WTC11 (cell line): ENCODE measurements around the gene TSPAN31. TPM values are rescaled to one million over a fixed set of nuclear protein-coding genes. Genes with fewer than 3 reads are reported as not detected.

ENCODE experiments used
- ATAC-seq: fragments of 200-7000 bp; cut with Tn5 transposase; 2 replicates; pipeline ENCODE4 v1.10.0; 2021; ENCODE audit warnings: mild to moderate bottlenecking, moderate library complexity
- CTCF ChIA-PET: fragments of 300-600 bp; sonication (Branson Sonifier 250); formaldehyde crosslinking; loops from one replicate; lab custom pipeline; 2021; ENCODE audit warnings: antibody characterized with exemption; lab: Charles Lee
- POLR2A ChIA-PET: fragments of 350-600 bp; sonication (Branson Sonifier 250); formaldehyde crosslinking; loops from one replicate; lab custom pipeline; 2021; ENCODE audit warnings: antibody characterized with exemption; lab: Charles Lee
- DNase-seq: peaks from one replicate; pipeline ENCODE4 v3.0.0; 2021; ENCODE audit warnings: low spot score
- H3K27ac Mint-ChIP-seq: 2 replicates; pipeline ENCODE4 v1.8.0; 2021; ENCODE audit warnings: mixed read lengths
- H3K27me3 Mint-ChIP-seq: 2 replicates; pipeline ENCODE4 v1.8.0; 2021; ENCODE audit warnings: low read depth, mild to moderate bottlenecking, moderate library complexity, mixed read lengths
- H3K36me3 Mint-ChIP-seq: 2 replicates; pipeline ENCODE4 v1.8.0; 2021; ENCODE audit warnings: mixed read lengths
- H3K4me1 Mint-ChIP-seq: 2 replicates; pipeline ENCODE4 v1.8.0; 2022; ENCODE audit warnings: mixed read lengths
- H3K4me3 Mint-ChIP-seq: 2 replicates; pipeline ENCODE4 v1.8.0; 2021; ENCODE audit warnings: mild to moderate bottlenecking, moderate library complexity, mixed read lengths
- H3K9me3 Mint-ChIP-seq: 2 replicates; pipeline ENCODE4 v1.8.0; 2021; ENCODE audit warnings: mixed read lengths
- ELF4 ChIP-seq: sonication (generic); formaldehyde crosslinking; IDR thresholded peaks from 2 replicates; pipeline ENCODE4 v1.8.1; 2022; ENCODE audit warnings: low read depth, mild to moderate bottlenecking, moderate library complexity, missing genetic modification reagents
- ETV6 ChIP-seq: sonication (generic); formaldehyde crosslinking; IDR thresholded peaks from 2 replicates; pipeline ENCODE4 v1.8.1; 2022; ENCODE audit warnings: mild to moderate bottlenecking, missing genetic modification reagents
- GABPB1 ChIP-seq: sonication (generic); formaldehyde crosslinking; IDR thresholded peaks from 2 replicates; pipeline ENCODE4 v1.8.1; 2023; ENCODE audit warnings: mild to moderate bottlenecking, missing genetic modification reagents
- IRF2 ChIP-seq: sonication (generic); formaldehyde crosslinking; IDR thresholded peaks from 2 replicates; pipeline ENCODE4 v1.8.0; 2022; ENCODE audit warnings: low read depth, missing genetic modification reagents, borderline replicate concordance
- MYBL2 ChIP-seq: sonication (generic); formaldehyde crosslinking; IDR thresholded peaks from 2 replicates; pipeline ENCODE4 v1.8.1; 2023; ENCODE audit warnings: mild to moderate bottlenecking, moderate library complexity, missing genetic modification reagents
- NR2C2 ChIP-seq: sonication (generic); formaldehyde crosslinking; IDR thresholded peaks from 2 replicates; pipeline ENCODE4 v1.8.0; 2022; ENCODE audit warnings: mild to moderate bottlenecking, missing genetic modification reagents
- NR3C1 ChIP-seq: sonication (generic); formaldehyde crosslinking; conservative IDR thresholded peaks from 2 replicates; pipeline ENCODE4 v1.8.1; 2023; ENCODE audit warnings: low read depth, mild to moderate bottlenecking, missing genetic modification reagents
- ZBTB21 ChIP-seq: sonication (generic); formaldehyde crosslinking; IDR thresholded peaks from 2 replicates; pipeline ENCODE4 v1.8.1; 2023; ENCODE audit warnings: mild to moderate bottlenecking, missing genetic modification reagents, borderline replicate concordance
- ZNF121 ChIP-seq: sonication (generic); formaldehyde crosslinking; IDR thresholded peaks from 2 replicates; pipeline ENCODE4 v1.8.0; 2023; ENCODE audit warnings: missing genetic modification reagents
- ZNF317 ChIP-seq: sonication (generic); formaldehyde crosslinking; IDR thresholded peaks from 2 replicates; pipeline ENCODE4 v1.8.1; 2023; ENCODE audit warnings: low read depth, mild to moderate bottlenecking, moderate library complexity, missing genetic modification reagents, borderline replicate concordance
- ZNF396 ChIP-seq: fragments of 250-450 bp; sonication (Bioruptor Pico); IDR thresholded peaks from 2 replicates; pipeline ENCODE4 v1.8.0; 2021; ENCODE audit warnings: mild to moderate bottlenecking, moderate library complexity, borderline replicate concordance
- total RNA-seq: library from RNA; stranded (reverse); gene quantifications from 3 replicates; pipeline ENCODE4 v1.2.3, GENCODE V29; 2021
- TF ChIP-seq, protein P1 (sequence below): sonication (generic); formaldehyde crosslinking; IDR thresholded peaks from 2 replicates; pipeline ENCODE4 v1.8.1; 2022; ENCODE audit warnings: mild to moderate bottlenecking, missing genetic modification reagents, moderate library complexity, borderline replicate concordance
- TF ChIP-seq, protein P2 (sequence below): fragments of 250-450 bp; sonication (Bioruptor Pico); IDR thresholded peaks from 2 replicates; pipeline ENCODE4 v2.1.2; 2022; ENCODE audit warnings: mild to moderate bottlenecking, moderate library complexity
- TF ChIP-seq, protein P3 (sequence below): fragments of 250-450 bp; sonication (Bioruptor Pico); IDR thresholded peaks from 2 replicates; pipeline ENCODE4 v1.9.0; 2021; ENCODE audit warnings: mild to moderate bottlenecking, borderline replicate concordance
- TF ChIP-seq, protein P4 (sequence below): sonication (generic); formaldehyde crosslinking; IDR thresholded peaks from 2 replicates; pipeline ENCODE4 v1.8.1; 2023; ENCODE audit warnings: mild to moderate bottlenecking, missing genetic modification reagents, moderate library complexity
- TF ChIP-seq, protein P5 (sequence below): sonication (generic); formaldehyde crosslinking; IDR thresholded peaks from 2 replicates; pipeline ENCODE4 v1.8.0; 2022; ENCODE audit warnings: missing genetic modification reagents

TSPAN31 gene
- total RNA-seq, 1 experiment from 2014 or later, result 9.9 TPM

DNA sequence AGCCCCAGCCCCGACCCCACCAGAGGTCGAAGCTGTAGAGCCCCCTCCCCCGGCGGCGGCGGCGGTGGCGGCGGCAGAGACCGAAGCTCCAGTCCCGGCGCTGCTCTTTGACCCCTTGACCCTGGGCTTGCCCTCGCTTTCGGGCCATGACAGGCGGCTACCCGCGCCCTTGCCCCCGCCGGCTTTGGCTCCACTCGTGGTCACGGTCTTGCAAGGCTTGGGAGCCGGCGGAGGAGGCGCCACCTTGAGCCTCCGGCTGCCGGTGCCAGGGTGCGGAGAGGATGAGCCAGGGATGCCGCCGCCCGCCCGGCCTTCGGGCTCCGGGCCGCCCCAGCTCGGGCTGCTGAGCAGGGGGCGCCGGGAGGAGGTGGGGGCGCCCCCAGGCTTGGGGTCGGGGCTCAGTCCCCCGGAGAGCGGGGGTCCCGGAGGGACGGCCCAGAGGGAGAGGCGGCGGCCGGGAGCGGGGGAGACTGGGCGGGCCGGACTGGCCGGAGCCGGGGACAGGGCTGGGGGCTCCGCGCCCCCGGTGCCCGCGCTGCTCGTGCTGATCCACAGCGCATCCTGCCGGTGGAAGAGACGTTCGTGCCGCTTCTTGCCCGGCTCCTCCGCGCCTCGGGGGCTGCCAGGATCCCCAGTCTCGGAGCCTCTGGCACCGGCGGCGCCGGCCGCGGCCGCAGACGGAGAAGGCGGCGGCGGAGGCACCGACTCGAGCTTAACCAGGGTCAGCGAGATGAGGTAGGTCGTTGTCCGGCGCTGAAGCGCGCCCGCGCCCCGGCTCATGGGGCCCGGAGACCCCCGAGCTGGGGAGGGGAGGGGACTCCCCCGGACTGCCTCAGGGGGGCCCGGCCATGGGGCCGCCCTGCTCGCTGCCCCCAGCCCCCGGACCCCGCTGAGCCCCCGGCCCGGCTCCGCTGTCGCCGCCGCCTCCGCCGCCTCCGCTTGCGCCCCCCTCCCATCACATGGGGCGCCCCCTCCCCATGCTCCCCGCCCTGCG is 7.1 kb upstream of the TSPAN31 start:
- Mint-ChIP-seq H3K4me3 (peak overlapping the region; percentile 75; the same call in 1 of the 2 replicates), H3K36me3 (no peaks in the 10 kb centered on the region), H3K9me3 (no peaks in the 10 kb centered on the region), H3K27ac (no peak overlapping the region), H3K4me1 (peaks cover 28% of the 10 kb centered on the region), H3K27me3 (peaks cover 95% of the 10 kb centered on the region)
- POLR2A ChIA-PET, result interaction anchor here (0.9 to 1.7 kb wide), 4 partner anchors 11 to 34 kb away, joined by 3 to 6 read pairs (median 4); partner anchors contain the start of genes CDK4, EEF1AKMT3 and METTL1
- DNase-seq (peak; percentile 54), ATAC-seq (peak; percentile 2; the same call in 1 of the 2 replicates)
- TF ChIP-seq, protein P1, sequence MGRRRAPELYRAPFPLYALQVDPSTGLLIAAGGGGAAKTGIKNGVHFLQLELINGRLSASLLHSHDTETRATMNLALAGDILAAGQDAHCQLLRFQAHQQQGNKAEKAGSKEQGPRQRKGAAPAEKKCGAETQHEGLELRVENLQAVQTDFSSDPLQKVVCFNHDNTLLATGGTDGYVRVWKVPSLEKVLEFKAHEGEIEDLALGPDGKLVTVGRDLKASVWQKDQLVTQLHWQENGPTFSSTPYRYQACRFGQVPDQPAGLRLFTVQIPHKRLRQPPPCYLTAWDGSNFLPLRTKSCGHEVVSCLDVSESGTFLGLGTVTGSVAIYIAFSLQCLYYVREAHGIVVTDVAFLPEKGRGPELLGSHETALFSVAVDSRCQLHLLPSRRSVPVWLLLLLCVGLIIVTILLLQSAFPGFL (CRISPR knock-in tag), result no peak
- TF ChIP-seq, protein P2, sequence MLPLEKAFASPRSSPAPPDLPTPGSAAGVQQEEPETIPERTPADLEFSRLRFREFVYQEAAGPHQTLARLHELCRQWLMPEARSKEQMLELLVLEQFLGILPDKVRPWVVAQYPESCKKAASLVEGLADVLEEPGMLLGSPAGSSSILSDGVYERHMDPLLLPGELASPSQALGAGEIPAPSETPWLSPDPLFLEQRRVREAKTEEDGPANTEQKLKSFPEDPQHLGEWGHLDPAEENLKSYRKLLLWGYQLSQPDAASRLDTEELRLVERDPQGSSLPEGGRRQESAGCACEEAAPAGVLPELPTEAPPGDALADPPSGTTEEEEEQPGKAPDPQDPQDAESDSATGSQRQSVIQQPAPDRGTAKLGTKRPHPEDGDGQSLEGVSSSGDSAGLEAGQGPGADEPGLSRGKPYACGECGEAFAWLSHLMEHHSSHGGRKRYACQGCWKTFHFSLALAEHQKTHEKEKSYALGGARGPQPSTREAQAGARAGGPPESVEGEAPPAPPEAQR (CRISPR knock-in tag), result no peak
- TF ChIP-seq ZNF121 (CRISPR knock-in tag), result no peak
- TF ChIP-seq ELF4, result no peak
- TF ChIP-seq ZNF396, result no peak
- no peak for TF ChIP-seq ETV6 (CRISPR knock-in tag)
- TF ChIP-seq ZNF317 (CRISPR knock-in tag), result no peak
- TF ChIP-seq, protein P3, sequence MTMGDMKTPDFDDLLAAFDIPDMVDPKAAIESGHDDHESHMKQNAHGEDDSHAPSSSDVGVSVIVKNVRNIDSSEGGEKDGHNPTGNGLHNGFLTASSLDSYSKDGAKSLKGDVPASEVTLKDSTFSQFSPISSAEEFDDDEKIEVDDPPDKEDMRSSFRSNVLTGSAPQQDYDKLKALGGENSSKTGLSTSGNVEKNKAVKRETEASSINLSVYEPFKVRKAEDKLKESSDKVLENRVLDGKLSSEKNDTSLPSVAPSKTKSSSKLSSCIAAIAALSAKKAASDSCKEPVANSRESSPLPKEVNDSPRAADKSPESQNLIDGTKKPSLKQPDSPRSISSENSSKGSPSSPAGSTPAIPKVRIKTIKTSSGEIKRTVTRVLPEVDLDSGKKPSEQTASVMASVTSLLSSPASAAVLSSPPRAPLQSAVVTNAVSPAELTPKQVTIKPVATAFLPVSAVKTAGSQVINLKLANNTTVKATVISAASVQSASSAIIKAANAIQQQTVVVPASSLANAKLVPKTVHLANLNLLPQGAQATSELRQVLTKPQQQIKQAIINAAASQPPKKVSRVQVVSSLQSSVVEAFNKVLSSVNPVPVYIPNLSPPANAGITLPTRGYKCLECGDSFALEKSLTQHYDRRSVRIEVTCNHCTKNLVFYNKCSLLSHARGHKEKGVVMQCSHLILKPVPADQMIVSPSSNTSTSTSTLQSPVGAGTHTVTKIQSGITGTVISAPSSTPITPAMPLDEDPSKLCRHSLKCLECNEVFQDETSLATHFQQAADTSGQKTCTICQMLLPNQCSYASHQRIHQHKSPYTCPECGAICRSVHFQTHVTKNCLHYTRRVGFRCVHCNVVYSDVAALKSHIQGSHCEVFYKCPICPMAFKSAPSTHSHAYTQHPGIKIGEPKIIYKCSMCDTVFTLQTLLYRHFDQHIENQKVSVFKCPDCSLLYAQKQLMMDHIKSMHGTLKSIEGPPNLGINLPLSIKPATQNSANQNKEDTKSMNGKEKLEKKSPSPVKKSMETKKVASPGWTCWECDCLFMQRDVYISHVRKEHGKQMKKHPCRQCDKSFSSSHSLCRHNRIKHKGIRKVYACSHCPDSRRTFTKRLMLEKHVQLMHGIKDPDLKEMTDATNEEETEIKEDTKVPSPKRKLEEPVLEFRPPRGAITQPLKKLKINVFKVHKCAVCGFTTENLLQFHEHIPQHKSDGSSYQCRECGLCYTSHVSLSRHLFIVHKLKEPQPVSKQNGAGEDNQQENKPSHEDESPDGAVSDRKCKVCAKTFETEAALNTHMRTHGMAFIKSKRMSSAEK (CRISPR knock-in tag), result no peak
- TF ChIP-seq NR2C2 (CRISPR knock-in tag), result no peak
- CTCF ChIA-PET, result interaction anchor here (0.5 to 6.6 kb wide), 16 partner anchors 8 to 495 kb away, joined by 3 to 146 read pairs (median 6); partner anchors contain the start of genes B4GALNT1 and OS9

DNA sequence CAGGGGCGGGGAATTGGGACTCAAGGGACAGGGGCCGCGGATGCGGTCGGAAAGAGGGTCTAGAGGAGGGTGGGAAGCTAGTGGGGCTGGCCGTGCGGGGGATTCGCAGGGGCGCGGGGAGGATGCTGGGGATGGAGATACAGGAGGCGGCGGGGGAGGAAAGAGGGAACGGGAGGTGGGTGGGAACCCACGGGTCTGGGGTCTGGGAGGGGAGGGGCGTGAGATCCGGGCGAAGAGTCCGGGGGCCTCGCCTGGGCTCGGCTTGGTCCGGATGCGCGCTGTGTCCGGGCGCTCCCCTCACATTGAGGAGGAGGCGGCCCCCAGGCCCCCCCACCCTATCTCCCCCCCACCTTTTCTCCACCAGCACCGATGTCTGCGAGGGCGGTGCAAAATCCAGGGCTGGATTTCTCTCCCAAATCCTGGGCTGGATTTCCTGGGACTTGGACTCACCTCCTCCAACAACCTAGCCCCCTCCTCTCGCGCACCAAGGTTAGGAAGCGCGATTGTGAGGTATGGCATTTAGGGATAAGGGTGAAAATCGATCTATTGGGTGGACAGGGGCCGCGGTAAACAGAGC is 6.1 kb upstream of the TSPAN31 start, which contains the start of gene AGAP2:
Gene AGAP2 (minus strand): TSS at position 82 of the 577 bp plus-strand sequence. CDS start 496 bp downstream, outside the sequence.
- H3K4me3 Mint-ChIP-seq, result peak within 1 kb of the TSS; percentile 75
- ChIA-PET CTCF (interaction anchor here (1.0 to 6.6 kb wide), 6 partner anchors 9 to 155 kb away, joined by 3 to 146 read pairs (median 8); no protein-coding TSS in a partner anchor), POLR2A (interaction anchor here (0.6 kb wide), 1 partner anchor 194 kb away, joined by 4 read pairs; no protein-coding TSS in a partner anchor)
- no peaks in the 10 kb centered on the region for H3K9me3 Mint-ChIP-seq
- DNase-seq (peak; percentile 70), ATAC-seq (peak; percentile 31)
- peaks cover 95% of the 10 kb centered on the region for H3K27me3 Mint-ChIP-seq
- no peak within 1 kb of the TSS for H3K27ac Mint-ChIP-seq
- peaks cover 28% of the 10 kb centered on the region for H3K4me1 Mint-ChIP-seq
- H3K36me3 Mint-ChIP-seq, result no peaks in the 10 kb centered on the region
- TF ChIP-seq NR3C1 (CRISPR knock-in tag) (no peak), ZBTB21 (CRISPR knock-in tag) (peak; percentile 82; the same call in 1 of the 2 replicates), ETV6 (CRISPR knock-in tag) (no peak), GABPB1 (CRISPR knock-in tag) (no peak), NR2C2 (CRISPR knock-in tag) (no peak), ZNF396 (no peak), MYBL2 (CRISPR knock-in tag) (no peak), IRF2 (CRISPR knock-in tag) (no peak)
- TF ChIP-seq, protein P2 (CRISPR knock-in tag), result no peak
- TF ChIP-seq, protein P4, sequence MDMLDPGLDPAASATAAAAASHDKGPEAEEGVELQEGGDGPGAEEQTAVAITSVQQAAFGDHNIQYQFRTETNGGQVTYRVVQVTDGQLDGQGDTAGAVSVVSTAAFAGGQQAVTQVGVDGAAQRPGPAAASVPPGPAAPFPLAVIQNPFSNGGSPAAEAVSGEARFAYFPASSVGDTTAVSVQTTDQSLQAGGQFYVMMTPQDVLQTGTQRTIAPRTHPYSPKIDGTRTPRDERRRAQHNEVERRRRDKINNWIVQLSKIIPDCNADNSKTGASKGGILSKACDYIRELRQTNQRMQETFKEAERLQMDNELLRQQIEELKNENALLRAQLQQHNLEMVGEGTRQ, result 0 out of 2 replicates have a peak, but pooled peaks have one; percentile 23
- TF ChIP-seq, protein P5, sequence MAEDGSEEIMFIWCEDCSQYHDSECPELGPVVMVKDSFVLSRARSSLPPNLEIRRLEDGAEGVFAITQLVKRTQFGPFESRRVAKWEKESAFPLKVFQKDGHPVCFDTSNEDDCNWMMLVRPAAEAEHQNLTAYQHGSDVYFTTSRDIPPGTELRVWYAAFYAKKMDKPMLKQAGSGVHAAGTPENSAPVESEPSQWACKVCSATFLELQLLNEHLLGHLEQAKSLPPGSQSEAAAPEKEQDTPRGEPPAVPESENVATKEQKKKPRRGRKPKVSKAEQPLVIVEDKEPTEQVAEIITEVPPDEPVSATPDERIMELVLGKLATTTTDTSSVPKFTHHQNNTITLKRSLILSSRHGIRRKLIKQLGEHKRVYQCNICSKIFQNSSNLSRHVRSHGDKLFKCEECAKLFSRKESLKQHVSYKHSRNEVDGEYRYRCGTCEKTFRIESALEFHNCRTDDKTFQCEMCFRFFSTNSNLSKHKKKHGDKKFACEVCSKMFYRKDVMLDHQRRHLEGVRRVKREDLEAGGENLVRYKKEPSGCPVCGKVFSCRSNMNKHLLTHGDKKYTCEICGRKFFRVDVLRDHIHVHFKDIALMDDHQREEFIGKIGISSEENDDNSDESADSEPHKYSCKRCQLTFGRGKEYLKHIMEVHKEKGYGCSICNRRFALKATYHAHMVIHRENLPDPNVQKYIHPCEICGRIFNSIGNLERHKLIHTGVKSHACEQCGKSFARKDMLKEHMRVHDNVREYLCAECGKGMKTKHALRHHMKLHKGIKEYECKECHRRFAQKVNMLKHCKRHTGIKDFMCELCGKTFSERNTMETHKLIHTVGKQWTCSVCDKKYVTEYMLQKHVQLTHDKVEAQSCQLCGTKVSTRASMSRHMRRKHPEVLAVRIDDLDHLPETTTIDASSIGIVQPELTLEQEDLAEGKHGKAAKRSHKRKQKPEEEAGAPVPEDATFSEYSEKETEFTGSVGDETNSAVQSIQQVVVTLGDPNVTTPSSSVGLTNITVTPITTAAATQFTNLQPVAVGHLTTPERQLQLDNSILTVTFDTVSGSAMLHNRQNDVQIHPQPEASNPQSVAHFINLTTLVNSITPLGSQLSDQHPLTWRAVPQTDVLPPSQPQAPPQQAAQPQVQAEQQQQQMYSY (CRISPR knock-in tag), result peak; percentile 98
